Measurements from ENCODE around the gene ZMIZ1.

- TF ChIP-seq POLR2A (IDR thresholded peaks at IDR 0.05; ENCODE audit: low read length), result peak; percentile 62
- TF ChIP-seq RAD21 (conservative IDR thresholded peaks at IDR 0.05 in 1 of 2, IDR thresholded peaks at IDR 0.05 in 1 of 2), result peak in 1 of 2 experiments; percentile 38; a peak in 3 of 5 replicates
- TF ChIP-seq JUN (IDR thresholded peaks at IDR 0.05), result peak; percentile 81 to 87
- no peak; the same call in 1 of the 2 replicates for TF ChIP-seq JUNB (IDR thresholded peaks at IDR 0.05)
- no peak for TF ChIP-seq ZSCAN20 (CRISPR knock-in tag; IDR thresholded peaks at IDR 0.05)
Observed at GRCh38 chr10:79068562-79069324, at the start of gene ZMIZ1.
